ENCODE data around the gene TRDMT1.

TRDMT1 gene

GRCh38 chr10:17231788-17232187 is 30.3 kb upstream of the TRDMT1 start:
- no peak for DNase-seq (ENCODE audit: low read depth)

- peak; percentile 80 for DNase-seq (ENCODE audit: low read depth)
Observed at GRCh38 chr10:17229967-17230682, 28.7 kb upstream of the TRDMT1 start.

- no peak for DNase-seq (ENCODE audit: low read depth)
Observed at GRCh38 chr10:17229717-17229966, 28.2 kb upstream of the TRDMT1 start.

DNA sequence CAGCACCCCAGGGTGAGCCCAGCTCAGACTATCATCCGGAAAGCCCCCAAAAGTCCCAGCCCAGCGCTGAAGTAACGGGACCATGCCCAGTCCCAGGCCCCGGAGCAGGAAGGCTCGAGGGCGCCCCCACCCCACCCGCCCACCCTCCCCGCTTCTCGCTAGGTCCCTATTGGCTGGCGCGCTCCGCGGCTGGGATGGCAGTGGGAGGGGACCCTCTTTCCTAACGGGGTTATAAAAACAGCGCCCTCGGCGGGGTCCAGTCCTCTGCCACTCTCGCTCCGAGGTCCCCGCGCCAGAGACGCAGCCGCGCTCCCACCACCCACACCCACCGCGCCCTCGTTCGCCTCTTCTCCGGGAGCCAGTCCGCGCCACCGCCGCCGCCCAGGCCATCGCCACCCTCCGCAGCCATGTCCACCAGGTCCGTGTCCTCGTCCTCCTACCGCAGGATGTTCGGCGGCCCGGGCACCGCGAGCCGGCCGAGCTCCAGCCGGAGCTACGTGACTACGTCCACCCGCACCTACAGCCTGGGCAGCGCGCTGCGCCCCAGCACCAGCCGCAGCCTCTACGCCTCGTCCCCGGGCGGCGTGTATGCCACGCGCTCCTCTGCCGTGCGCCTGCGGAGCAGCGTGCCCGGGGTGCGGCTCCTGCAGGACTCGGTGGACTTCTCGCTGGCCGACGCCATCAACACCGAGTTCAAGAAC is 27.7 kb upstream of the TRDMT1 start:
- peak; percentile 86 for DNase-seq (ENCODE audit: low read depth)

- peak; percentile 97 for DNase-seq (ENCODE audit: low read depth)
Observed at GRCh38 chr10:17228091-17229015, 26.9 kb upstream of the TRDMT1 start, which contains the start of gene VIM. TSS of gene VIM (plus strand) at chr10:17228241. CDS start at chr10:17229423, 1,182 bp downstream.

DNA sequence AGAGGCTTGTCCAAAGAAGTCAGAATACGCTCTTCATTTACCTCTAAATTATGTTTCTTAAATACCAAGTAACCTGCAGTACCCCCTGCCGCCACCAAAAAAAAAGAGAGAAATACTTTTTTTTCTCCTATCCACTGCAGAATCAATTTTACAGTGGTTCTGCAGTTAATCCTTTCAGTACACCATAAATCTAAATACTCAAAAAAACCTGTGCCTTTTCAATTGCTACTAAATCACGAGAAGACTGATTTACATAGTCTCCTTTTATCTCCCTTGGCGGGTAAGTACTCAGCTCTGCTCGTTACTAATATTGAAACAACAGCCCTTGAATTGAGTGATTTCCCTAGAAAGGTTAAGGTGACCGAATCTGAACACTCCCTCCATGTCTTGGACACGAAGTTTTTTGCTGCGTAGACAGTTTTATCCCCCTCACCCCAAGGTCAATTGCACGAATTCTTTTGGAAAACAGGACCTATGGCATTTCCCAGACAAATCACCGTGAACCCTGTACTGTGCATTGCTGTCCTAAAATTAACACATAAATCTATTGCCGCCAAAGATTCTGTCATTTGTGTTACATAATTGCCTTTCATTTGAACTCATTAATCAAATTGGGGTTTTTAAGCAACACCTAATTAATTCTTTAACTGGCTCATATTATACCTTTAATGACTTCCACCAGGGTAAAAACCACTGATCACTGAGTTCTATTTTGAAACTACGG is 26.1 kb upstream of the TRDMT1 start:
- peak; percentile 49 for DNase-seq (ENCODE audit: low read depth)

- DNase-seq (ENCODE audit: low read depth): no peak
Observed at GRCh38 chr10:17226891-17227303, 25.4 kb upstream of the TRDMT1 start.

GRCh38 chr10:17225808-17226207 is 24.3 kb upstream of the TRDMT1 start:
- DNase-seq (ENCODE audit: low read depth): no peak

- DNase-seq (ENCODE audit: low read depth): no peak
Observed at GRCh38 chr10:17222329-17222728, 20.9 kb upstream of the TRDMT1 start.

- DNase-seq (ENCODE audit: low read depth): no peak
Observed at GRCh38 chr10:17220652-17221100, 19.2 kb upstream of the TRDMT1 start.

- DNase-seq (ENCODE audit: low read depth): peak; percentile 63
Observed at GRCh38 chr10:17219024-17219423, 17.6 kb upstream of the TRDMT1 start.

DNA sequence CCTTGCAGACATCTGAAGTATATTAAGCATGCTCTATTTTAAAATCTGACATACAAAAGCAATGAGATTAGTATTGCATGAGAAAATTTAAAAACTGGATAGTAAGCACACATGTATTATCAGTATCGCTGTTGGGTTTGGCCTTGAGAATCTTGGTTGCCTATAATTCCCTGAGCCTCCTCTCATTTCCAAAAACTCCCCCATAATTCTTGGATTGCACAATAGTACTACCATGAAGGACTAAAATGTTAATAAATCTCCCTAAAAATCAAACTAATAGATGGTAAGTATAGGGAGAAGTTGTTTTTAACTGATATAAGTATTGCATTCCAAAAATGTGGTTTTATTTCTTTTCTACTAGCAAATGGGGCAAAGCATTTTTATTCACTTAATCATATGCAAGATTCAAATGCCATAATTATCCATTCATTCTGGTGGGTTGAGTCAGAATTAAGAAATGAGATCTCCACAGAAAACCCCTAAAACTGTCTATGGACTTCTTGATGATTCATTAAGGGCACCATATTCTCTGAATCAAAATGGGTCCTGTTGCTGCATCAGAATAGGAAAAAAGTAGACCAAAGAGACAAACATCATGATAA is 16.3 kb upstream of the TRDMT1 start:
- peak; percentile 76 for DNase-seq (ENCODE audit: low read depth)

GRCh38 chr10:17216901-17217395 is 15.5 kb upstream of the TRDMT1 start:
- DNase-seq (ENCODE audit: low read depth): peak; percentile 42

DNA sequence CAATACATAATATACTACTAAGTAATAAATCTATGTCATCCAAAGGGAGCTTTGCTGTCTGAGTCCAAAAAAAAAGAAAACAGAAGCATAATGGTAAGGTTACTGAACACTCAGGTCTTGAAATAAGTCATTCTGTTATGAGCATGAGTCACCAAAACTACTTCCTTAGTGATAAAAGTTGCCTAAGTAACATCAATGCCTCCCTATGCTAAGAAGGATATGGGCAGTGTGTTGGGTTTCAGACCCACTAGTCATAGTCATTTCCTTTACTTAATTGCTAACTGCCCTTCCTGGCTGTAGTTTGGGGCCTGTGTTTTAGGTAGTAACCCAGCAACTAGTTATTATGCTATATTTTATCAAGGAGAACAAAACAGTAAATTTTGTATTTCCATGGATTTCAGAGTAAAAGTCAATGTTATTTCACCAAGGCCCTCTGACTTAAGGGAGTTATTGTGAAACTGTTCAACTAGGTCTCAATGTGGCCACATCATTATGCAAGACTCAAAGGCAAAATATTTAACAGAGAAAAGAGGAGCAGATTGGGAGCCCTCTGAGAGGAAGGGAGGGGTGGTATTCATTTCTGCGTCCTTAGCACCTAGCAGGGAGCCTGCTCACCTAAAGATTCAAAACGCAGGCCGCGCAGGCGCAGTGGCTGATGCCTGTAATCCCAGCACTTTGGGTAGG is 14.9 kb upstream of the TRDMT1 start:
- peak; percentile 98 for DNase-seq (ENCODE audit: low read depth)

- no peak for DNase-seq (ENCODE audit: low read depth)
Observed at GRCh38 chr10:17215782-17216122, 14.3 kb upstream of the TRDMT1 start.

- peak; percentile 95 for DNase-seq (ENCODE audit: low read depth)
Observed at GRCh38 chr10:17214971-17215781, 13.7 kb upstream of the TRDMT1 start.

GRCh38 chr10:17214526-17214925 is 13.1 kb upstream of the TRDMT1 start:
- DNase-seq (ENCODE audit: low read depth): peak; percentile 49

- DNase-seq (ENCODE audit: low read depth): peak; percentile 70
Observed at GRCh38 chr10:17213646-17214349, 12.3 kb upstream of the TRDMT1 start.

- no peak for DNase-seq (ENCODE audit: low read depth)
Observed at GRCh38 chr10:17212802-17213221, 11.3 kb upstream of the TRDMT1 start.
